ENCODE results near the gene FAM228A.

GRCh38 chr2:24159708-24160107, 15.1 kb upstream of the FAM228A start:
- TF ChIP-seq CTCF (IDR thresholded peaks at IDR 0.05; ENCODE audit: poor library complexity, severe bottlenecking) = no peak
- TF ChIP-seq EZH2 (IDR thresholded peaks at IDR 0.05; ENCODE audit: borderline replicate concordance, insufficient read depth, low read length, poor library complexity, severe bottlenecking) = no peak
- TF ChIP-seq POLR2AphosphoS5 (IDR thresholded peaks at IDR 0.05) = no peak
- no peak for TF ChIP-seq REST (IDR thresholded peaks at IDR 0.05; ENCODE audit: borderline replicate concordance)
- TF ChIP-seq EP300 (conservative IDR thresholded peaks at IDR 0.05; ENCODE audit: poor library complexity, severe bottlenecking) = no peak
- no peak for TF ChIP-seq TAF1 (IDR thresholded peaks at IDR 0.05; ENCODE audit: low read depth)
- no peak for TF ChIP-seq RAD21 (conservative IDR thresholded peaks at IDR 0.05)
- no peak for TF ChIP-seq MXI1 (conservative IDR thresholded peaks at IDR 0.05; ENCODE audit: poor library complexity, severe bottlenecking)
